Spleen (tissue), 7 donors: ENCODE results near the gene DNAJC27.

Source experiments
- POLR2A ChIP-seq, 3 donors: fragments of 450-650 bp; IDR thresholded peaks; one replicate each; pipeline ENCODE4 v1.5.1; 2017; ENCODE audit warnings: antibody characterized with exemption in 3 of 3, mild to moderate bottlenecking in 1 of 3
- POLR2AphosphoS5 ChIP-seq, 3 donors: sonication (generic); formaldehyde crosslinking; IDR thresholded peaks; one replicate each; pipeline ENCODE4 v1.5.1; 2017; ENCODE audit warnings: antibody characterized with exemption in 3 of 3
- TF ChIP-seq, protein P1 (sequence below), 11 experiments: fragments of 200-600 bp in 7 of 11; fragments of 450-650 bp in 4 of 11; sonication (generic) in 4 of 11; IDR thresholded peaks in 8 of 11; conservative IDR thresholded peaks in 3 of 11; 1 replicate in 7 of 11; 2 replicates in 4 of 11; pipeline versions ENCODE4 v1.4.0 to v1.8.0; 2016 to 2021; ENCODE audit warnings: antibody characterized with exemption in 11 of 11, inconsistent platforms in 4 of 11, mild to moderate bottlenecking in 1 of 11
- donor health status: DM: no; HTN: no; CAD: no; lungs with moderate emphysema.
- donor health status: DM: no; HTN: no; CAD: no.
- donor health status: DM: no; HTN: no; CAD: no.

DNA sequence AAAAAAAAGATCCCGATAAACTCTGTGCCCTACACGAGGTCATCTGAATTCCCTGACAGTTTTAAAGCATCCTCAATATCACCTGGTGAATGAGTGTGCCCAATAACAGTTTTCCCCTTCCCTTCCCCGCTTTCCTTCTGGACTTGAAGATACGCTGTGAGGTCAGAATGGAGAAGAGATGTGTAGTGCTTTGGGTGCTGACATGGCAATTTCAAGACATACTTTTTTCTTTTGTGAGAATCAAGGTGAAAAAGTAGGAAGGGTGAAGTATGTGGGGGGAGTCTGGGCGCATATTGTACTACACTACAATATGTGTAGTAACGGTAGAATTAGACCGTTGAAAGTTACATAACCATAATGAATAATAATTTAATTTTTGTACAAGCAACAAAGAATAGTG lies 21.7 kb downstream of the DNAJC27 start:
- TF ChIP-seq, protein P1, sequence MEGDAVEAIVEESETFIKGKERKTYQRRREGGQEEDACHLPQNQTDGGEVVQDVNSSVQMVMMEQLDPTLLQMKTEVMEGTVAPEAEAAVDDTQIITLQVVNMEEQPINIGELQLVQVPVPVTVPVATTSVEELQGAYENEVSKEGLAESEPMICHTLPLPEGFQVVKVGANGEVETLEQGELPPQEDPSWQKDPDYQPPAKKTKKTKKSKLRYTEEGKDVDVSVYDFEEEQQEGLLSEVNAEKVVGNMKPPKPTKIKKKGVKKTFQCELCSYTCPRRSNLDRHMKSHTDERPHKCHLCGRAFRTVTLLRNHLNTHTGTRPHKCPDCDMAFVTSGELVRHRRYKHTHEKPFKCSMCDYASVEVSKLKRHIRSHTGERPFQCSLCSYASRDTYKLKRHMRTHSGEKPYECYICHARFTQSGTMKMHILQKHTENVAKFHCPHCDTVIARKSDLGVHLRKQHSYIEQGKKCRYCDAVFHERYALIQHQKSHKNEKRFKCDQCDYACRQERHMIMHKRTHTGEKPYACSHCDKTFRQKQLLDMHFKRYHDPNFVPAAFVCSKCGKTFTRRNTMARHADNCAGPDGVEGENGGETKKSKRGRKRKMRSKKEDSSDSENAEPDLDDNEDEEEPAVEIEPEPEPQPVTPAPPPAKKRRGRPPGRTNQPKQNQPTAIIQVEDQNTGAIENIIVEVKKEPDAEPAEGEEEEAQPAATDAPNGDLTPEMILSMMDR (IDR thresholded peaks at IDR 0.05 in 8 of 11, conservative IDR thresholded peaks at IDR 0.05 in 3 of 11) = no peak
- TF ChIP-seq POLR2A (IDR thresholded peaks at IDR 0.05) (no peak), POLR2AphosphoS5 (IDR thresholded peaks at IDR 0.05) (no peak)
